HepG2 (cell line): ENCODE results near the gene NEGR1. TPM values are rescaled to one million over a fixed set of nuclear protein-coding genes. Genes with fewer than 3 reads are reported as not detected.

Experiments used
- ATAC-seq: fragments of 200-7000 bp; cut with Tn5 transposase; 3 replicates; pipeline ENCODE4 v1.9.1; 2020; ENCODE audit warnings: mild to moderate bottlenecking, moderate library complexity
- BruUV-seq: library from RNA; stranded (reverse); fragments of 400-500 nt; replicated peaks from 2 replicates; lab custom pipeline; 2021; lab: Mats Ljungman, UMichigan
- CTCF ChIA-PET: fragments of 300-600 bp; formaldehyde crosslinking; extraction: SDS; loops from one replicate; lab custom pipeline; 2021; ENCODE audit warnings: low total read pairs, inconsistent platforms, low intra/inter-chr PET ratio; lab: Yijun Ruan, JAX
- POLR2A ChIA-PET: fragments of 350-600 bp; sonication (Branson Sonifier 250); formaldehyde crosslinking; loops from one replicate; lab custom pipeline; 2020; ENCODE audit warnings: antibody characterized with exemption, inconsistent platforms; lab: Yijun Ruan, JAX
- DNase-seq: peaks from one replicate; pipeline ENCODE4 v3.0.0-alpha.2; 2015; ENCODE audit warnings: low spot score
- FAIRE-seq: peaks from 3 replicates; lab custom pipeline; 2011; peaks lifted over from hg19 to GRCh38; lab: Jason Lieb, UNC
- H2AFZ ChIP-seq: one replicate; pipeline ENCODE4 v1.6.1; 2011; ENCODE audit warnings: low read length, inconsistent platforms
- H3K27ac ChIP-seq: fragments of 300-600 bp; 3 replicates; pipeline ENCODE4 v1.8.0; 2011; ENCODE audit warnings: mixed run types, mild to moderate bottlenecking, mixed read lengths, low read length, inconsistent platforms; ENCODE audit not compliant: insufficient read depth; ENCODE audit errors: extremely low read length
- H3K27me3 ChIP-seq, 2 experiments: fragments of 200-600 bp in 1 of 2; 2 replicates in 1 of 2; 3 replicates in 1 of 2; pipeline versions ENCODE4 v1.6.0 to v1.8.0; 2011; ENCODE audit warnings: low read length in 2 of 2, mild to moderate bottlenecking in 2 of 2, moderate library complexity in 2 of 2, inconsistent platforms in 1 of 2; ENCODE audit not compliant: insufficient read depth in 2 of 2, control insufficient read depth in 1 of 2
- H3K36me3 ChIP-seq, 2 experiments: fragments of 200-600 bp in 1 of 2; replicated peaks in 1 of 2; 2 replicates in 1 of 2; 3 replicates in 1 of 2; pipeline versions ENCODE4 v1.5.1 to v1.8.0; 2011; ENCODE audit warnings: low read length in 2 of 2, inconsistent platforms in 1 of 2; ENCODE audit not compliant: insufficient read depth in 2 of 2, control insufficient read depth in 1 of 2
- H3K4me1 ChIP-seq: 2 replicates; pipeline ENCODE4 v1.5.1; 2012; ENCODE audit warnings: low read length, inconsistent platforms; ENCODE audit not compliant: insufficient read depth
- H3K4me2 ChIP-seq: 2 replicates; pipeline ENCODE4 v1.6.0; 2011; ENCODE audit warnings: low read depth, low read length, inconsistent platforms
- H3K4me3 ChIP-seq, 3 experiments: fragments of 200-600 bp in 1 of 3; sonication (generic), shearing (Covaris generic) in 1 of 3; replicated peaks in 1 of 3; 2 replicates each; pipeline ENCODE4 v1.5.1; 2011 to 2016; ENCODE audit warnings: low read length in 3 of 3, inconsistent platforms in 2 of 3, low read depth in 2 of 3, mild to moderate bottlenecking in 2 of 3, control low read depth in 1 of 3, mixed read lengths in 1 of 3; ENCODE audit not compliant: insufficient read depth in 1 of 3
- H3K79me2 ChIP-seq: one replicate; pipeline ENCODE4 v1.6.1; 2011; ENCODE audit warnings: low read length, inconsistent platforms; ENCODE audit not compliant: insufficient read depth
- H3K9ac ChIP-seq: 2 replicates; pipeline ENCODE4 v1.6.0; 2011; ENCODE audit warnings: mild to moderate bottlenecking, low read depth, low read length, inconsistent platforms; ENCODE audit not compliant: insufficient read depth
- H3K9me3 ChIP-seq: 2 replicates; pipeline ENCODE4 v1.5.1; 2012; ENCODE audit warnings: mild to moderate bottlenecking, low read length
- H4K20me1 ChIP-seq: 2 replicates; pipeline ENCODE4 v1.6.0; 2011; ENCODE audit warnings: inconsistent platforms, mild to moderate bottlenecking, low read length, moderate library complexity; ENCODE audit not compliant: insufficient read depth
- CENPT ChIP-seq: sonication (generic); formaldehyde crosslinking; IDR thresholded peaks from 2 replicates; pipeline ENCODE4 v1.8.0; 2022; ENCODE audit warnings: low read depth, mild to moderate bottlenecking, moderate library complexity, missing genetic modification reagents
- CHD2 ChIP-seq: IDR thresholded peaks from 2 replicates; pipeline ENCODE4 v1.6.1; 2011; ENCODE audit warnings: low read depth, low read length, improper control_type of control experiment
- HNF4G ChIP-seq, 2 experiments: sonication (generic) in 1 of 2; formaldehyde crosslinking in 1 of 2; IDR thresholded peaks; 2 replicates each; pipeline versions ENCODE4 v1.4.0 to v1.6.1; 2011 to 2020; ENCODE audit warnings: borderline replicate concordance in 2 of 2, low read depth in 2 of 2, mild to moderate bottlenecking in 2 of 2, low read length in 1 of 2, missing genetic modification reagents in 1 of 2, moderate library complexity in 1 of 2
- HOXA3 ChIP-seq: sonication (generic); formaldehyde crosslinking; IDR thresholded peaks from 2 replicates; pipeline ENCODE4 v1.5.0; 2020; ENCODE audit warnings: missing genetic modification reagents
- MZF1 ChIP-seq: sonication (generic); formaldehyde crosslinking; IDR thresholded peaks from 2 replicates; pipeline ENCODE4 v1.8.1; 2023; ENCODE audit warnings: mild to moderate bottlenecking, missing genetic modification reagents, borderline replicate concordance
- PLRG1 ChIP-seq: fragments of 450-650 bp; conservative IDR thresholded peaks from 2 replicates; pipeline ENCODE4 v1.6.1; 2016
- ZHX1 ChIP-seq: sonication (generic); formaldehyde crosslinking; IDR thresholded peaks from 2 replicates; pipeline ENCODE4 v1.8.1; 2022; ENCODE audit warnings: low read depth, mild to moderate bottlenecking, missing genetic modification reagents
- ZNF430 ChIP-seq: sonication (generic); formaldehyde crosslinking; IDR thresholded peaks from 2 replicates; pipeline ENCODE4 v1.9.0; 2021; ENCODE audit warnings: mild to moderate bottlenecking, missing genetic modification reagents
- ZNF546 ChIP-seq: sonication (generic); formaldehyde crosslinking; conservative IDR thresholded peaks from 2 replicates; pipeline ENCODE4 v1.8.1; 2023; ENCODE audit warnings: mild to moderate bottlenecking, missing genetic modification reagents
- ZNF598 ChIP-seq: sonication (generic); formaldehyde crosslinking; IDR thresholded peaks from 2 replicates; pipeline ENCODE4 v1.5.1; 2020; ENCODE audit warnings: mild to moderate bottlenecking, missing genetic modification reagents, borderline replicate concordance
- ZNF761 ChIP-seq: sonication (generic); formaldehyde crosslinking; conservative IDR thresholded peaks from 2 replicates; pipeline ENCODE4 v1.4.0; 2020; ENCODE audit warnings: mild to moderate bottlenecking, missing genetic modification reagents
- WGBS: methylation state at CpG from one replicate; pipeline ENCODE4 v1.1.6; 2017; ENCODE audit warnings: low lambda C conversion rate; 5-methylcytosine and 5-hydroxymethylcytosine counted together
- in situ Hi-C: cut with HindIII; loops from 2 replicates; pipeline ENCODE4 v1.10.0; 2017; ENCODE audit warnings: low pct_unique_long_range_greater_than_20kb; ENCODE audit not compliant: extremely low pct_ligation_motif_present
- intact Hi-C: fragments of 100-400 bp; cut with micrococcal nuclease; formaldehyde crosslinking; loops from one replicate; pipeline ENCODE4 v1.10.0; 2022; ENCODE audit not compliant: unreplicated experiment
- polyA plus RNA-seq, 8 experiments: library from polyadenylated mRNA; depleted of rRNA in 3 of 8; stranded (reverse) in 7 of 8; unstranded in 1 of 8; fragments of >200 nt; fragmentation: Illumina TruSeq in 4 of 8; extraction: Trizol in 4 of 8; gene quantifications; 2 replicates each; pipeline versions ENCODE4 v1.2.1 to v1.2.3, GENCODE V29; 2011 to 2016; ENCODE audit warnings: low read depth in 4 of 8, missing spikeins in 1 of 8, mixed read lengths in 1 of 8; ENCODE audit not compliant: insufficient read depth in 1 of 8
- total RNA-seq, 5 experiments: library from RNA; depleted of rRNA; stranded (reverse); fragments of >200 nt; fragmentation: Illumina TruSeq; extraction: Trizol; gene quantifications; 2 replicates each; pipeline ENCODE4 v1.2.3, GENCODE V29; 2016; ENCODE audit warnings: low read depth in 1 of 5
- TF ChIP-seq, protein P1 (sequence below): sonication (generic); formaldehyde crosslinking; IDR thresholded peaks from 2 replicates; pipeline ENCODE4 v1.4.0; 2020; ENCODE audit warnings: missing genetic modification reagents, borderline replicate concordance
- TF ChIP-seq, protein P2 (sequence below): sonication (generic); formaldehyde crosslinking; IDR thresholded peaks from 2 replicates; pipeline ENCODE4 v1.5.0; 2020; ENCODE audit warnings: missing genetic modification reagents, mild to moderate bottlenecking, borderline replicate concordance

The NEGR1 gene
- total and polyA plus RNA-seq, 2 of the 13 experiments (the other 11 are each of a cell fraction or from before 2014, with no cell fraction given): not detected

- POLR2A ChIA-PET: no interaction called here
- no peaks in the 10 kb centered on the region for H3K36me3 ChIP-seq
- H3K79me2 ChIP-seq: no peaks in the 10 kb centered on the region
- no peak for FAIRE-seq
- BruUV-seq: no TSS peak
- no peaks in the 10 kb centered on the region for H3K4me1 ChIP-seq
- H3K4me3 ChIP-seq: no peak overlapping the region
- H3K9ac ChIP-seq: no peak overlapping the region
- in situ Hi-C loops (no loop called here), intact Hi-C loops (no loop called here)
- H3K9me3 ChIP-seq: no peaks in the 10 kb centered on the region
- H3K4me2 ChIP-seq: no peak overlapping the region
- CTCF ChIA-PET: no interaction called here
- WGBS: 0% methylated on average over 1 of the region's 1 CpG
- H4K20me1 ChIP-seq: no peaks in the 10 kb centered on the region
- no peak overlapping the region for H2AFZ ChIP-seq
- DNase-seq: no peak
- ATAC-seq: no peak
- no peak overlapping the region for H3K27ac ChIP-seq
- H3K27me3 ChIP-seq: no peaks in the 10 kb centered on the region; a peak in 1 of 5 replicates
- TF ChIP-seq ZNF761 (CRISPR knock-in tag): no peak
- TF ChIP-seq CENPT (CRISPR knock-in tag): no peak
- no peak for TF ChIP-seq PLRG1
- TF ChIP-seq MZF1: no peak
- TF ChIP-seq ZNF598 (CRISPR knock-in tag): no peak
- no peak for TF ChIP-seq ZNF430 (CRISPR knock-in tag)
- no peak for TF ChIP-seq HOXA3 (CRISPR knock-in tag)
- no peak for TF ChIP-seq CHD2
- TF ChIP-seq, protein P1, sequence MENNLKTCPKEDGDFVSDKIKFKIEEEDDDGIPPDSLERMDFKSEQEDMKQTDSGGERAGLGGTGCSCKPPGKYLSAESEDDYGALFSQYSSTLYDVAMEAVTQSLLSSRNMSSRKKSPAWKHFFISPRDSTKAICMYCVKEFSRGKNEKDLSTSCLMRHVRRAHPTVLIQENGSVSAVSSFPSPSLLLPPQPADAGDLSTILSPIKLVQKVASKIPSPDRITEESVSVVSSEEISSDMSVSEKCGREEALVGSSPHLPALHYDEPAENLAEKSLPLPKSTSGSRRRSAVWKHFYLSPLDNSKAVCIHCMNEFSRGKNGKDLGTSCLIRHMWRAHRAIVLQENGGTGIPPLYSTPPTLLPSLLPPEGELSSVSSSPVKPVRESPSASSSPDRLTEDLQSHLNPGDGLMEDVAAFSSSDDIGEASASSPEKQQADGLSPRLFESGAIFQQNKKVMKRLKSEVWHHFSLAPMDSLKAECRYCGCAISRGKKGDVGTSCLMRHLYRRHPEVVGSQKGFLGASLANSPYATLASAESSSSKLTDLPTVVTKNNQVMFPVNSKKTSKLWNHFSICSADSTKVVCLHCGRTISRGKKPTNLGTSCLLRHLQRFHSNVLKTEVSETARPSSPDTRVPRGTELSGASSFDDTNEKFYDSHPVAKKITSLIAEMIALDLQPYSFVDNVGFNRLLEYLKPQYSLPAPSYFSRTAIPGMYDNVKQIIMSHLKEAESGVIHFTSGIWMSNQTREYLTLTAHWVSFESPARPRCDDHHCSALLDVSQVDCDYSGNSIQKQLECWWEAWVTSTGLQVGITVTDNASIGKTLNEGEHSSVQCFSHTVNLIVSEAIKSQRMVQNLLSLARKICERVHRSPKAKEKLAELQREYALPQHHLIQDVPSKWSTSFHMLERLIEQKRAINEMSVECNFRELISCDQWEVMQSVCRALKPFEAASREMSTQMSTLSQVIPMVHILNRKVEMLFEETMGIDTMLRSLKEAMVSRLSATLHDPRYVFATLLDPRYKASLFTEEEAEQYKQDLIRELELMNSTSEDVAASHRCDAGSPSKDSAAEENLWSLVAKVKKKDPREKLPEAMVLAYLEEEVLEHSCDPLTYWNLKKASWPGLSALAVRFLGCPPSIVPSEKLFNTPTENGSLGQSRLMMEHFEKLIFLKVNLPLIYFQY (CRISPR knock-in tag): no peak
- TF ChIP-seq ZHX1 (CRISPR knock-in tag): no peak
- TF ChIP-seq, protein P2, sequence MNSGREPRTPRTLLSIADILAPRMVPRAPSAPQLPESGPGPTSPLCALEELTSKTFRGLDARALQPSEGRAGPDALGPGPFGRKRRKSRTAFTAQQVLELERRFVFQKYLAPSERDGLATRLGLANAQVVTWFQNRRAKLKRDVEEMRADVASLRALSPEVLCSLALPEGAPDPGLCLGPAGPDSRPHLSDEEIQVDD (CRISPR knock-in tag): no peak
- no peak for TF ChIP-seq ZNF546 (CRISPR knock-in tag)
- no peak for TF ChIP-seq HNF4G (IDR thresholded peaks at IDR 0.05; ENCODE audit: borderline replicate concordance, low read depth, low read length)
- TF ChIP-seq HNF4G (CRISPR knock-in tag; IDR thresholded peaks at IDR 0.05; ENCODE audit: borderline replicate concordance, low read depth): no peak
Observed at GRCh38 chr1:71914626-71915025, 367.7 kb downstream of the NEGR1 start.
